ENCODE data around the gene SDF4.
A peak's percentile ranks its signal among the peaks of the same experiment; 100 is the strongest.

Gene SDF4, protein sequence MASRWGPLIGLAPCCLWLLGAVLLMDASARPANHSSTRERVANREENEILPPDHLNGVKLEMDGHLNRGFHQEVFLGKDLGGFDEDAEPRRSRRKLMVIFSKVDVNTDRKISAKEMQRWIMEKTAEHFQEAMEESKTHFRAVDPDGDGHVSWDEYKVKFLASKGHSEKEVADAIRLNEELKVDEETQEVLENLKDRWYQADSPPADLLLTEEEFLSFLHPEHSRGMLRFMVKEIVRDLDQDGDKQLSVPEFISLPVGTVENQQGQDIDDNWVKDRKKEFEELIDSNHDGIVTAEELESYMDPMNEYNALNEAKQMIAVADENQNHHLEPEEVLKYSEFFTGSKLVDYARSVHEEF

DNA sequence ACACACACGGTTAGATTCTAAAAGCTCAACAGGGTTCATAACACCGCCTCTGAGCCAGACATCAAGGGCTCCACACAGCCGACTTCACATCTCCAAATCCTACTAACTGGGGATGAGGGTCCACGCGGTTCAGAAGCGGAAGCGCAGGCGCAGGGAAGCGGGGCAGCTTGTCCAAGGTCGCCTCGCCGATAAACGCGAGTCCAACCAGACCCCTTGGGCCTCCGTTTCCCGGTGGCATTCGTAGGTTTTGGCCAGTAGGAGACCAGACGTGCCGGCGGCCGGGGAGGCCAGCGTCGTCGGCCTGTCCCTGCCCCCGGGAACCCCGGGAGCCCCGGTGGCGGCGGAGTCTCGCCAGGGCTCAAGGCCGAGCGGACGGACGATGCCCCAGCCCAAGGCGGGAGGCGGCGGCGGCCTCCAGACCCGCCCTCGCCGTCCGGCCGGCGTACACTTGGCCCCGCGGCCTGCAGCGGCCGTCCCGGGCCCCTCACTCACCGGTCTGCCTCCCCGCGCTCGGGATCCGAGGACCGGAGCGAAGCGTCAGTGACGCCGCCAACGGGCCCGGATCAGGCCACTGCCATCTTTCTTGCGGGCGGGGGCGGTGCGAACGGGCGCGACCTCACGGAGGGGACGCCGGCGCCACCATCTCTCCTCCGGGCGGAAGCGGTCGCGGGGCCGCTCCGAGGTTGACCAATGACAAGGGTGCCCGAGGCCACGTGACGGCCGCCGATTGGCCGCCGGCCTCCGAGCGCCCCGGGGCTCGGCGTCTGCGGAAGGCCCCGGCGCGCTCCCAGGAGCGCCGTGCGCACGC is at the start of gene SDF4:
TSS of gene SDF4 (minus strand) at position 602 of the 808 bp plus-strand sequence. CDS start 3,229 bp downstream, outside the sequence.
- peak; percentile 86 to 94 for DNase-seq (ENCODE audit: low read depth in 2 of 2, low spot score in 1 of 2)

DNA sequence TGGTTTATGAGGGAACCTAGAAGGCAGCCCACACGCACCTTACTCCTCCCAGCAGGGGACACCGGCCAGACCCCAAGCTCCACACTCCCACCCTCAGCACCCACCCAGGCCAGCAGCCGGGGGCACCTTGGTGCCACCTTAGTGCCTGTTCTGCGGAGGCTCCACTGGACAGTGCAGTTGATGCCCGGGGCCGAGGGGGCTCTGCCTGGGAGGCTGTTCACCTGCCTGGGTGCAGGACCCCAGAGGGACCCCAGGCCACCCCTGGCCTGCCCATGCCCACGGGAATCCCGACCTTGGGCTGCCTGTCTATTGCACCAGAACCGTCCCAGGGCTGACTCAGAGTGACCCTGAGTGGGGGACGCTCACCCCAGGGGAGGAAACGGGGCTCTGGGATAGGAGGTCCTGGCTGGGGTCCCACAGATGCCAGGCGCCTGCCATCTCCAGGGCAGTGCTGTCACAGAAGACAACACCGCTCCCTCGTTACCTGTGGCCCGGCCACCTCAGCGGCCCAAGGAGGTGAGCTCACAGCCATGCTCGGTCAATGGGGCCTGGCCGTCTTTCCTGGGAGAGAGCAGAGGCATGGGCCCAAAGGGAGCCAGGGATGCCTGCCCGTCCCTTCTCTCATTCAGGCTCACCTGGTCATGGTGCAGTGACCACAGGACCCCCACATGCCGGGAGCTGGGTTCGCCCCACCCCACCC is 49.1 kb upstream of the SDF4 start:
- DNase-seq (ENCODE audit: low read depth in 2 of 2, low spot score in 1 of 2): no peak

DNA sequence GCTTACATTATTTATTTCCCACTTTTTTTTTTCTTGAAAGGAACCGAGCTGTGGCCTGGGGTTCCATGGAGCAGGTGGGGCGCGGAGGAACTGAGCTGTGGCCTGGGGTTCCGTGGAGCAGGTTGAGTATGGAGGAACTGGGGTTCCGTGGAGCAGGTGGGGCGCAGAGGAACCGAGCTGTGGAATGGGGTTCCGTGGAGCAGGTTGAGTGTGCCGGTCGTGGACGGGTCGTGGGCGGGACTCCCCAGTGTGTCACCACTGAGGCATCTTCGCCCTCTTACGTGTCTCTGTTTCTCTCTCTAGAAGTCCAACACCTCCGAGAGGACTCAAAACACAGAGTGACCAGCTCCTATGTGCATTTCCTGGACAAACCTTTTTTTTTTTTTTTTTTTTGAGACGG is 47.2 kb upstream of the SDF4 start:
- no peak for DNase-seq (ENCODE audit: low read depth in 2 of 2, low spot score in 1 of 2)

DNA sequence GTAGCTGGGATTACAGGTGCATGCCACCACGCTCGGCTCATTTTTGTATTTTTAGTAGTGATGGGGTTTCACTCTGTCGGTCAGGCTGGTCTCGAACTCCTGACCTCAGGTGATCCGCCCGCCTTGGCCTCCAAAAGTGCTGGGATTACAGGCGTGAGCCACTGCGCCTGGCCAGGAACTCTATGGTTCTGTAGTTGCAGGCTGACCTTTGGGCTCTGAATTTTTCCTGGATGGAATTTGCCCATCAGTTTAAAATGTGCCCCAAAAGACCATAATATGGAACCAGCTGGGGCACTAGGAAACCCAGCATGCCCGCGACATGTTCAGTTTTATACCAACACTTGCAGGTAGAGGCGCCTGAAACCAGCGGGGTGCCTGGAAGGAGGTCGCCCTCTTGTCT is 46.8 kb upstream of the SDF4 start:
- DNase-seq (ENCODE audit: low read depth in 2 of 2, low spot score in 1 of 2): no peak

DNA sequence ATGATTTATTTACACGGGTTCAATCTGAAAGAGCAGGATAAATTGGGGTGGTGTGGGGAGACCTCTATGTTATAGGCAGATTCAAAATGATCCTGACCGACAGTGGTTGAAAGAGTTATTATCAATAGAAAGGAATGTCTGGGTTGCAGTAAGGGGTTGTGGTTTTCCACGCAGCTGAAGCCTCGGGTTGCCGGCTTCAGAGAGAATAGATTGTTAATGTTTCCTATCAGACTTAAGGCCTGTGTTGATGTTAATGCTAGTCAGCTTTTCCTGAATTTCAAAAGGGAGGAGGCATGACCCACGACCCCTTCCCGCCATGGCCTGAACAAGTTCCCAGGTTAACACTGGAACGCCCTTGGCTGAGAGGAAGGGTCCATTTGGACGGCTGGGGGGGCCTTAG is 44.0 kb upstream of the SDF4 start:
- no peak for DNase-seq (ENCODE audit: low read depth in 2 of 2, low spot score in 1 of 2)

DNA sequence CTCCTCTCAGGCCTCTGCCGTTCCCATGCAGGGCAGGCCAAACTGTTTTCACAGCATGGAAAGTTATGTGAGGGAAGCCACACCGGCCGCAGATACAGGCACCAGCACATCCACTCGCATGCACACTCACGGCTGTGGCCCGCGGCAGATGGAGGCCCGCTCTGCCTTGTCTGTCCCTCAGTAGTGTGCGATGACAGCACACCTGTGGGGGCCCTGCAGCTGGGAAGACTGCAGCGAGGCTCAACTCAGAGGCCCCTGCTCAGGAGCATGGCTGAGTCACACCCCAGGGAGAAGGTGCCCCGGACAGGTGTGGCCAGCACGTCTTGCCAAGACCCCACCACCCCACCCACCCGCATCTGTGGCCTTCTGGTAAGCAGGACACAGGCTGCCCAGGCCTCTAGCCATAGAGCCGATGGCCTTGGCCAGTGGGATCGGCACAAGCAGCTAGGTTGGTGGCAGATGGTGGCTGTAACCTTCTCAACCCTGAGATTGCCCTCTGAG is 43.2 kb upstream of the SDF4 start:
- DNase-seq (ENCODE audit: low read depth in 2 of 2, low spot score in 1 of 2): no peak

DNA sequence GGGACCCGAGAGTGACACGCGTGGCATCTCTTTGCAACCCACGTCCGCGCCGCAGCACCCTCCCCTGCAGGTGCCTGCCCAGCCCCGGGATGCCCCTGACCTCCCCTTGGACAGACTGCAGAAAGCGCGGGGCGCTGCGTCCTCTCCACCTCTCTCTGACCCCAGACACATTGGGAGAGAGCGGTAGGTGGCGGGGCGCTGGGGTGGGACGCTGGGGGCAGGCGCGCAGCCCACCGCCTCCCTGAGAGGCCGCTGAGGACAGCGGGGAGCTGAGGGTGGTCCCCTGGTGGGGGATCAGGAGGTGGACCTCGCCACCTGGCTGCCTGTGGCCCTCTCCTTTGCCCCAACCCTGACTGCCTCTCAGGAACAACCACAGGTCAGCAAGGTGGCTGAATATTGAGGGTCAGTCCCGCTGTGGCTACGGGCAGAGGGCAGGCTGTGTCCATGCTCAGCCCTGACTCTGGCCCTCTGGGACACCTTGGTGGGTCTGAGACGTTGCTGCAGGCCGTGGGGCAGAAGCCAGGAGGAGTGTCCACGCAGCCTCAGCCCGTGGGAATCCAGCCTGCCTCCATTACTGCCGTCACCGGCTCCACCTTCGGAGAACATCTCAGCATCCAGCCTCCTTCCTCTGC is 42.6 kb upstream of the SDF4 start:
- DNase-seq (ENCODE audit: low read depth in 2 of 2, low spot score in 1 of 2): no peak

DNA sequence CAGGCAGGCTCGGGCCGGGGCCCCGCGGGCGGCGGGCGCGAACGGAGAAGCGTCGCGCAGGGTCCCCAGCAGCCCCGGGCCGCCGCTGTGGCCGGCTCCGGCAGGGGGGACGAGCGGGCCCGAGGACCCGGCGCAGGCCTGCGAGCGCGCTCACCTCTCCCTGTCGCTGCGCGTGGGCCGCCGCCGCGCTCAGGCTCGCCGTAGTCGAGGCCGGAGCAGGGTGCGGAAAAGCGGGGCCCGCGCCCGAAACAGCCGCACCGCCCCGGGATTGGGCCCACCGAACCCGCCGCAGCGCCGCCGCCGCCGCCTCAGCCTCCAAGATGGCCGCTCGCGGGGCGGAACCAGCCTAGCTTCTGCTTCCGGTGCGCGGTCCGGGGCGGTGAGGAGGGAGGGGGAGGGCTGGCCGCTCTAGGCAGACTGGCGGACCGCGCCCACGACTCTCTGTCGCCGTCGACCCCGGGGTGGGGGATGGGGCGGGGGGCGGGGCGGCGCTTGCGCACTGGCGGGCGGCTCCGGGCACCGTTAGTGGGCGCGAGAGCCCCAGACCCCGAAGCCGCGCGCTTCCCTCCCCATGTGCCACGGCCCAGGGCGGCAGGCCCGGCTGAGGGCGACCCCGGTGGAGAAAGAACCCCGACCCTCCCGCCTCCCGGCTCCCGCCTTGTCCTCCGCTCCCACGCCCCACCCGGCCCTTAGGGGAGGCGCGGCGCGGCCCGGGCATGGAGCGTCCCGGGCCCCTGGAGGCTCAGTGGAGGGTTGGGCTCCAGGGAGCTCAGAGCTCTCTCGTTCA is 41.9 kb upstream of the SDF4 start, which contains the start of gene UBE2J2:
TSS of gene UBE2J2 (minus strand) at position 343 of the 787 bp plus-strand sequence. CDS start 5,862 bp downstream, outside the sequence.
- peak; percentile 87 to 88 for DNase-seq (ENCODE audit: low read depth in 2 of 2, low spot score in 1 of 2)

DNA sequence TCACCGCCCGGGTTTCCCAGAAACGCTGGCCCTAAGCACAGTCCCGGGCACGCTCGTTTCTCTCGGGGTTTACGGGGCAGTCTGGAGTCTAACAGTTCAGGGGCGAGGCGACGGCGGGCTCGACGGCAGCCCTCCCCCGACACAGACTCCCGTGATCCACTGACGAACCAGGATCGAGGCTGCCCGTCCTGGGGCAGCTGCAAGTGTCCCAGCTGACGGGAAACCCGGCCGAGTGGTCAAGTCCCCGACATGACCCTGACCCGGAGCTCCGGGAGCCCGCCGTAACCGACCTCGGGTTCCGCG is 41.4 kb upstream of the SDF4 start:
- DNase-seq (ENCODE audit: low read depth in 2 of 2, low spot score in 1 of 2): no peak

DNA sequence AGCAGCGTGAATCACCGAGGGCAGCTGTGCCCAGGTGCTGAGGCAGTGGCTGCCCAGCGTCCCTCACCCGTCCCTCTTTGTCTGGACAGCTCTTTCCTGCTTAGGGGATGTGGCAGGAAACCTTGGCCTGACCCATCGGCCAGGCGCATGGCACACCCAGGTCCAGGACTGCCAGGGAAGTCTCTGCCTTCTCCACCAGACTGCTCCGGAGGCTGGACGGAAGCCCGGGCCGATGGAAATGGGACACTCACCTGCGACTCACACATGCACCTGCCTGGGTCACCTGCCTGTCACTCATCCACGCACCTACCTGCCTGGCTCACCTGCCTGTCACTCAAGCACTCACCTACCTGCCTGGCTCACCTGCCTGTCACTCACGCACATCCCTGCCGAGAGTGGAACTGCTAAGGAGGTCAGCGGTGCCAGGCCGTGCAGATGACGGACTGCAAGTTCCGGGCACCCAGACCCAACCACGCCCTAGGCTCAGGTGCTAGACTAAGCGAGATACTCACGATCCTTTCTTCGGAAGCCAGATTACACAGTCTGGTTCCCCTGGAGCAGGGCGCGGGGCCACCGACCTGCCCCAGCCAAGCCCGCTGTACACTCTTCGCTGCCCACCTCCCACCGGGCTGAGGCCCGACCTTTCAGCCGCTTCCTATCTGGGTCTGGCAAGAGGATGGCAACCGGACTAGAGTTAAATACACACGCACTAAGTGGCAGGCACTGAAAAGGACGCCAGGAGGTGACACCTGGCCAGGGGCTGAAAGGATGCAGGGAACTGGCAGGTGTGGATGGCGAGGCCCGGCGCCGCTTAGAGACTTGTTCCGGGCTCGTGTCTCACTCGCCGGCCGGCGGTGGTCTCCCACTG is 40.8 kb upstream of the SDF4 start:
- no peak for DNase-seq (ENCODE audit: low read depth in 2 of 2, low spot score in 1 of 2)

DNA sequence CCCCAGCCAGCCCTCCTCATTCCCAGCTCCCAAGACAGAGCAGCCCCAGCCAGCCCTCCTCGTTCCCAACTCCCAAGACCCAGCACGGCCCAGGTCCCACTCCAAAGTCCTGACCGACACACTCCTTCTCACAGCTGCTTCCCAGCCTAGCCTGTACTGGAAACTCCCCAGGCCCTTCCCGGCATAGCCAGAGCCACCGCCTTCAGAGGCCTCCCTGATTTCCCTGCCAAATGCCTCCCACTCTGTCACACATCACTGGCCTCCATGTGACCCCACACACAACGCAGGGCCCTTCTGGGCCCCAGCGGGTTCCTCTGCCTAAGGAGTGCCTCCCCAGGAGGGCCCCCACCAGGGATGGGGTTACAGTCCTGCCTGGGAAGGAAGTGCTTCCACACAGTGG is 39.0 kb upstream of the SDF4 start:
- no peak for DNase-seq (ENCODE audit: low read depth in 2 of 2, low spot score in 1 of 2)

DNA sequence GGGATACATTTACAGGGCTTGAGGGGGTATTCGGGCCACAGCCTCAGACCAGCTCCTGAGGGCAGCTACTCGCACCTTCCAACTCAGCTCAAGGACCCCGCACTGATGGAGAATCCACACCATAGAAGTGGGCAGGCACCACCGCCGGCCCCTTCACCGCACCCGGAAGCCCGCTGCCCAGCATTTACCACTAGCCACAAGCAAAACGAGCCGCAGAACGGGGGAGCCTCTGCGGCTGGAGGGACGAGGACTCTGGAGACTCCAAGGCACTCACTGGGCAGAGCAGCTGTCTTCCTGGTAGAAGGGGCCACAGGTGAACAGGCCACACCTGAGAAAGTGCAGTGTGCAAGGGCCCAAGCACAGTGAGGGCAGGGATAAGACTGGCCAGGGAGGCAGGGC is 36.5 kb upstream of the SDF4 start:
- DNase-seq (ENCODE audit: low read depth in 2 of 2, low spot score in 1 of 2): no peak

DNA sequence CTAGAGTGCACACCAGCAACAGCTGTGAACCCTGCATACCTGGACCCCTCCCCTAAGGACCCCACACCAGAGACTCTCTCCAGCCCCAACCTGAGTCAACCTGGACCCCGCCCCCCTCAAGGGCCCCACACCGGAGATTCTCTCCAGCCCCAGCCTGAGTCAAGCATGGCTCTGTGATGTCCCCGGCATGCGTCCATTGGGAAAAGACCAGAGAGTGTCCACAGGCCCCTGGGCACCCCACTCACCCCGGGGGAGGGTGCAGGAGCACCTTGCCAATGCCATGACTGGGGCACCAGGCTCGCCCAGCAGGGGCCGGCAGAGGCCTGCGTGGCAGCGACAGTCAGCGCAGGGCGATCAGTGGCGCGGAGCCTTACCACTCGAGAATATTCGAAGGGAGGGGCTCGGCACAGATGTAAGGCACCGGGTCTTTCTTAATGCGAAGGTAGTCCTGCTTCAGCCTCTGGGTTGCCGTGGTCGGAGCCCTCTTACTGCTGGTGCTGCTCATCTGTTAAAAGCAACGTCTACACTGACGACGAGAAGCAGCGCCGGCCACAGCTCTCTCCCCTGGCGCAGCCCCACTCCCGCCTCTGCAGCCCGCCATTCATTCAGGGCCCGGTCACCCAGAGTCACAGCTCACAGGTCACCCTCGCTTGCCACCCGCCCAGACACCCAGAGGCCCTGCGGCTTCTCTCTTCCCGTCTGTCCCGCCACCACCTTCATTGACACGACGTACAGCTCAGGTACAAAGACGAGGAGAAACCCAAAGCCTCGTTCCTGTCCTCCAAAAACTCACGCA is 35.9 kb upstream of the SDF4 start:
- no peak for DNase-seq (ENCODE audit: low read depth in 2 of 2, low spot score in 1 of 2)

DNA sequence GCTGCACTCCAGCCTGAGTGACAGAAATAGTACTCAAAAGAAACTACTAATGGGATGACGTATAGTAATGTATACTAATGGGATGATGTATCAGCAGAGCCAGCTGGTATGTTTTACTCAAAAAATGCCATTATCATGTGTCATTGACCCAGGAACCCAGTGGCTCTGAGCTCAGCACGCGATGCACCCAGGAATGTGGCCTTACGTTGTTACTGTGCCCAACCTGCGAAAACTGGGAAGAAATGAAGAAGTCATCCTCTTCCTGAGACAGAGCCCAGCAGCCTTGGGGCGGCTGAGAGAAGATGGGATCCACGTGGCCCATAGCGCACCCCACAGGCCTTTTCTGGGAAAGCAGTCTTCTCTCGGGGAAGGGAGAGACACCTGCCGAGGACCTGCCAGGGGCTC is 33.1 kb upstream of the SDF4 start:
- DNase-seq (ENCODE audit: low read depth in 2 of 2, low spot score in 1 of 2): no peak

DNA sequence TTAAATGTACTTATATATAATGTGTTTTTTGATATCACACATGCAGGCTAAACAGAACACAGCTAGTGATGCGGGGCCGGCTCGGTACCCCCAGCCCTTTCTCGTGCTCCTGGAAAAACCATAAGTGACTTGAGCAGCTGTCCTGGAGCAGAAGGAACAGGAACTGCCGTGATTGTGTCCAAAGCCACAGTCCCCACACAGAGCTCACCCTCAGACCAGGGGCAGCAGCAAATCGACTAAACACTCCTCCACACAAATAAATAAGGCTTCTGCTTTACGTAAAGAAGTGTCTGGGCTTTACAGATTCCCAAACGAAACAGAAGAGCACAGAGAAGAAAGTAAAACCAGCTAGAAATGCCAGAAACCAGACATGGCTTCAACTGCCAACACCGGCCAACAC is 32.2 kb upstream of the SDF4 start:
- no peak for DNase-seq (ENCODE audit: low read depth in 2 of 2, low spot score in 1 of 2)

DNA sequence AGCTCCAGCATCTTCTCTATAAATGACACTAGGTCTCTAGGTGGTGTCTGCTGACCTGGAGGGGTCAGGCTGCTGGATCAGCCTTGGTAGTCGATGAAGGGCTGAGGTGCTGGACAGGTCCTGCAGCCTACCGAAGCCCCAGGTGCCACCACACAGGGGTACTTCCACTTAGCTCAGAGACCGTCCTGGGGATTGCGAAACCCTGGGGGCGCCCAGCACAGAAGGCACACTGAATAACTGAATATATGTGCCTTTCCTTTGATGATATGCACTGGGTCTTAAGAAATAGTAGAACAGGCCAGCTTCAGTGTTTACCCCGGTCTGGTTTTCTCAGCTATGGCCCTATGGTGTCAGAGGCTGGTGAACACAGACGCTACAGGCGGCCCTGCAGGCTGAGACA is 31.0 kb upstream of the SDF4 start:
- no peak for DNase-seq (ENCODE audit: low read depth in 2 of 2, low spot score in 1 of 2)

DNA sequence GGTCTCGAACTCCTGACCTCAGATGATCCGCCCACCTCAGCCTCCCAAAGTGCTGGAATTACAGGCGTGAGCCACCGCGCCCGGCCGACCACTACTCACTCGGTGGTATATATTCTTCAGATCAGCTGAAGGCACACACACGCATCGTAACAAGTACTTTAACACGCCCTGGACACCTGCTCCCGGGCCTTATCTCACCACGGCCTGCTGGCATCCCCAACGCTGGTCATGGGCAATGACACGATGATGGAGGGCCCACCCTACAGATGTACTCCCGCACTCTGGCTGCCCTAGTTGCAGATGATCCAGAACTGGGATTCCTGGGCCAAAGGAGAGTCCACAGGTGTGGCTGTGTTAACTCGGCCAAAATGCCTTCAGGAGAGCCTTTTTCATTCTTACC is 30.3 kb upstream of the SDF4 start:
- no peak for DNase-seq (ENCODE audit: low read depth in 2 of 2, low spot score in 1 of 2)

DNA sequence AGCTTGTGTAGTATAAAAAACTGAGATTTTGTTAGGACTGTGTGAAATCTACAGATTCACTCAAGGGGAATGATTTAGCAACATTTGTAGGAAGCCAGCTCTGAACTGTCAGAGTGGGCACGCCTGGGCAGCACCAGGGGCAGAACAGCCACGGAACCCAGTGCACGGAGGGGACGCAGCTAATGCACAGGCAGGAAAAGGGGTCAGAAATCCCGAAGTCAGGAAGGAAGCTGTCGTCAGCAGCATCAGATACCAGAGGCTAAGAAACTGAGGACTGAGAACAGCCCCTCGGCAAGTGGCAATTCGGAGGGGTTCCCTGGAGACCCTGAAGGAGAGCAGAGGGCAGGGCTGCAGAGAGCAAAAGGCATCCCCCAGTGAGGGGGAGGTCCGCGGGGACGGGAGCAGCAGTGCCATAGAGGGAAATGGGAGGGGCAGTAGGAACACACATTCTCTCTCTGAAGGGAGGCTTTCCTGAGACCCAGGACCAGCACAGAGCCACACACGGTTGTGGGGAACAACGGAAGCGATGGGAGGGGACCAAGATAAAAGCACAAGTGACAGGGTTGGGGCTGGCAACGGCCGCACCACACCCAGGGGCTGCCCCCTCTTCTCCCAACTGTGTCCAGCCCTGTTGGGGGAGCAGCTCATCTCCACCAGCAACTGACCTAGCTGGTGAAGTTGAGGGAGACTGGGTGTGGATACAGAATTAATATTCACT is 29.2 kb upstream of the SDF4 start:
- DNase-seq (ENCODE audit: low read depth in 2 of 2, low spot score in 1 of 2): no peak
